Liver (tissue), 9 donors: ENCODE data around the gene CDHR5. TPM values are rescaled to one million over a fixed set of nuclear protein-coding genes. Genes with fewer than 3 reads are reported as not detected.

Experiments
- DNase-seq: peaks from one replicate; pipeline ENCODE4 v3.0.0-alpha.2; 2017; ENCODE audit warnings: low spot score
- H3K27ac ChIP-seq, 2 donors: one replicate each; pipeline ENCODE4 v1.7.0; 2013; ENCODE audit warnings: inconsistent platforms in 2 of 2, low read length in 2 of 2, control low read depth in 1 of 2, low read depth in 1 of 2, mild to moderate bottlenecking in 1 of 2
- H3K27me3 ChIP-seq, 4 donors: one replicate each; pipeline versions ENCODE4 v1.6.1 to v1.7.0; 2013; ENCODE audit warnings: low read length in 3 of 4, inconsistent platforms in 1 of 4, mild to moderate bottlenecking in 1 of 4, moderate library complexity in 1 of 4; ENCODE audit not compliant: control insufficient read depth in 4 of 4, insufficient read depth in 4 of 4
- H3K36me3 ChIP-seq, 4 donors: one replicate each; pipeline versions ENCODE4 v1.6.1 to v1.7.0; 2013; ENCODE audit warnings: low read length in 3 of 4, mild to moderate bottlenecking in 3 of 4, low read depth in 1 of 4, moderate library complexity in 1 of 4; ENCODE audit not compliant: control insufficient read depth in 4 of 4, insufficient read depth in 3 of 4
- H3K4me1 ChIP-seq, 4 donors: one replicate each; pipeline versions ENCODE4 v1.6.1 to v1.7.0; 2013; ENCODE audit warnings: low read length in 3 of 4, mild to moderate bottlenecking in 3 of 4, moderate library complexity in 1 of 4; ENCODE audit not compliant: control insufficient read depth in 4 of 4, insufficient read depth in 4 of 4
- H3K4me3 ChIP-seq, 3 donors: one replicate each; pipeline versions ENCODE4 v1.6.1 to v1.7.0; 2013; ENCODE audit warnings: low read length in 3 of 3, control low read depth in 1 of 3, low read depth in 1 of 3, mild to moderate bottlenecking in 1 of 3
- H3K9ac ChIP-seq, 2 donors: one replicate each; pipeline ENCODE4 v1.7.0; 2013; ENCODE audit warnings: low read length in 2 of 2, mild to moderate bottlenecking in 2 of 2, moderate library complexity in 2 of 2, control low read depth in 1 of 2, low read depth in 1 of 2
- H3K9me3 ChIP-seq, 4 donors: one replicate each; pipeline versions ENCODE4 v1.6.1 to v1.7.0; 2013; ENCODE audit warnings: low read length in 3 of 4; ENCODE audit not compliant: control insufficient read depth in 4 of 4
- ATF3 ChIP-seq: IDR thresholded peaks from 2 replicates; pipeline ENCODE4 v1.6.1; 2016; ENCODE audit warnings: antibody characterized with exemption
- FOXA1 ChIP-seq: IDR thresholded peaks from 2 replicates; pipeline ENCODE4 v1.6.1; 2016; ENCODE audit warnings: antibody characterized with exemption
- FOXA2 ChIP-seq: IDR thresholded peaks from 2 replicates; pipeline ENCODE4 v1.6.1; 2016; ENCODE audit warnings: antibody characterized with exemption
- GABPA ChIP-seq, 2 donors: IDR thresholded peaks in 1 of 2; conservative IDR thresholded peaks in 1 of 2; 2 replicates each; pipeline ENCODE4 v1.6.1; 2016; ENCODE audit warnings: antibody characterized with exemption in 2 of 2, mild to moderate bottlenecking in 1 of 2, moderate library complexity in 1 of 2
- HNF4G ChIP-seq: IDR thresholded peaks from 2 replicates; pipeline ENCODE4 v1.6.1; 2016; ENCODE audit warnings: antibody characterized with exemption
- JUND ChIP-seq, 2 donors: IDR thresholded peaks; 2 replicates each; pipeline ENCODE4 v1.6.1; 2016; ENCODE audit warnings: antibody characterized with exemption in 2 of 2
- MAX ChIP-seq: IDR thresholded peaks from 2 replicates; pipeline ENCODE4 v1.6.1; 2016; ENCODE audit warnings: antibody characterized with exemption
- NR2F2 ChIP-seq: IDR thresholded peaks from 2 replicates; pipeline ENCODE4 v1.6.1; 2016; ENCODE audit warnings: antibody characterized with exemption
- RAD21 ChIP-seq, 2 donors: IDR thresholded peaks; 2 replicates each; pipeline ENCODE4 v1.6.1; 2016; ENCODE audit warnings: antibody characterized with exemption in 2 of 2, mild to moderate bottlenecking in 2 of 2
- RXRA ChIP-seq, 2 donors: IDR thresholded peaks; 2 replicates each; pipeline ENCODE4 v1.6.1; 2017 to 2018; ENCODE audit warnings: antibody characterized with exemption in 2 of 2, mild to moderate bottlenecking in 1 of 2
- SP1 ChIP-seq: IDR thresholded peaks from 2 replicates; pipeline ENCODE4 v1.6.1; 2018; ENCODE audit warnings: antibody characterized with exemption, mild to moderate bottlenecking
- TAF1 ChIP-seq: conservative IDR thresholded peaks from 2 replicates; pipeline ENCODE4 v1.6.1; 2016; ENCODE audit warnings: antibody characterized with exemption, mild to moderate bottlenecking
- YY1 ChIP-seq: IDR thresholded peaks from 2 replicates; pipeline ENCODE4 v1.6.1; 2016; ENCODE audit warnings: antibody characterized with exemption, mild to moderate bottlenecking
- ZBTB33 ChIP-seq: IDR thresholded peaks from 2 replicates; pipeline ENCODE4 v1.6.1; 2016; ENCODE audit warnings: antibody characterized with exemption
- WGBS: extraction: QIAGEN DNeasy Blood & Tissue Kit; methylation state at CpG from one replicate; pipeline ENCODE4 v1.1.7; 2013; 5-methylcytosine and 5-hydroxymethylcytosine counted together
- polyA plus RNA-seq, 2 donors: library from polyadenylated mRNA; stranded (reverse) in 1 of 2; unstranded in 1 of 2; fragments of 200-250 nt in 1 of 2; fragments of >200 nt in 1 of 2; fragmentation: Nextera tagmentation in 1 of 2; extraction: Ambion mirVana in 1 of 2; gene quantifications; one replicate each; pipeline versions ENCODE4 v1.2.1 to v1.2.3, GENCODE V29; 2013 to 2015
- total RNA-seq, 2 donors: library from RNA; depleted of rRNA; stranded (reverse); fragments of >200 nt; gene quantifications; one replicate each; pipeline ENCODE4 v1.2.3, GENCODE V29; 2014
- TF ChIP-seq, protein P1 (sequence below): fragments of 150-350 bp; IDR thresholded peaks from 2 replicates; pipeline ENCODE4 v1.5.1; 2017; ENCODE audit warnings: improper control_type of control experiment, low read depth, low read length; ENCODE audit not compliant: missing input control
- TF ChIP-seq, protein P2 (sequence below): IDR thresholded peaks from 2 replicates; pipeline ENCODE4 v1.6.1; 2016; ENCODE audit warnings: antibody characterized with exemption, mild to moderate bottlenecking
- donor health status: healthy.
- donor health status: healthy.
- donor health status: healthy.
- donor health status: healthy.
- donor health status: healthy.

The CDHR5 gene
- total and polyA plus RNA-seq, 4 donors: 29.4 to 86.2 (median 57.2) TPM

- Histone ChIP-seq H3K4me1 (peaks cover 23 to 68% (median 56%) of the 10 kb centered on the region in 4 donors), H3K36me3 (peaks cover 0 to 4% (median 1%) of the 10 kb centered on the region in 4 donors), H3K27ac (peak overlapping the region; percentile 72 to 73), H3K27me3 (no peaks in the 10 kb centered on the region), H3K9ac (peak overlapping the region; percentile 81 to 85), H3K9me3 (no peaks in the 10 kb centered on the region), H3K4me3 (peak overlapping the region; percentile 86 to 98 (median 87))
- WGBS: 3% methylated on average over 46 of the region's 48 CpGs
- no peak for TF ChIP-seq RXRA (IDR thresholded peaks at IDR 0.05)
- no peak for TF ChIP-seq TAF1
- TF ChIP-seq NR2F2: no peak
- TF ChIP-seq, protein P1, sequence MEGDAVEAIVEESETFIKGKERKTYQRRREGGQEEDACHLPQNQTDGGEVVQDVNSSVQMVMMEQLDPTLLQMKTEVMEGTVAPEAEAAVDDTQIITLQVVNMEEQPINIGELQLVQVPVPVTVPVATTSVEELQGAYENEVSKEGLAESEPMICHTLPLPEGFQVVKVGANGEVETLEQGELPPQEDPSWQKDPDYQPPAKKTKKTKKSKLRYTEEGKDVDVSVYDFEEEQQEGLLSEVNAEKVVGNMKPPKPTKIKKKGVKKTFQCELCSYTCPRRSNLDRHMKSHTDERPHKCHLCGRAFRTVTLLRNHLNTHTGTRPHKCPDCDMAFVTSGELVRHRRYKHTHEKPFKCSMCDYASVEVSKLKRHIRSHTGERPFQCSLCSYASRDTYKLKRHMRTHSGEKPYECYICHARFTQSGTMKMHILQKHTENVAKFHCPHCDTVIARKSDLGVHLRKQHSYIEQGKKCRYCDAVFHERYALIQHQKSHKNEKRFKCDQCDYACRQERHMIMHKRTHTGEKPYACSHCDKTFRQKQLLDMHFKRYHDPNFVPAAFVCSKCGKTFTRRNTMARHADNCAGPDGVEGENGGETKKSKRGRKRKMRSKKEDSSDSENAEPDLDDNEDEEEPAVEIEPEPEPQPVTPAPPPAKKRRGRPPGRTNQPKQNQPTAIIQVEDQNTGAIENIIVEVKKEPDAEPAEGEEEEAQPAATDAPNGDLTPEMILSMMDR: no peak
- TF ChIP-seq HNF4G: no peak
- TF ChIP-seq, protein P2, sequence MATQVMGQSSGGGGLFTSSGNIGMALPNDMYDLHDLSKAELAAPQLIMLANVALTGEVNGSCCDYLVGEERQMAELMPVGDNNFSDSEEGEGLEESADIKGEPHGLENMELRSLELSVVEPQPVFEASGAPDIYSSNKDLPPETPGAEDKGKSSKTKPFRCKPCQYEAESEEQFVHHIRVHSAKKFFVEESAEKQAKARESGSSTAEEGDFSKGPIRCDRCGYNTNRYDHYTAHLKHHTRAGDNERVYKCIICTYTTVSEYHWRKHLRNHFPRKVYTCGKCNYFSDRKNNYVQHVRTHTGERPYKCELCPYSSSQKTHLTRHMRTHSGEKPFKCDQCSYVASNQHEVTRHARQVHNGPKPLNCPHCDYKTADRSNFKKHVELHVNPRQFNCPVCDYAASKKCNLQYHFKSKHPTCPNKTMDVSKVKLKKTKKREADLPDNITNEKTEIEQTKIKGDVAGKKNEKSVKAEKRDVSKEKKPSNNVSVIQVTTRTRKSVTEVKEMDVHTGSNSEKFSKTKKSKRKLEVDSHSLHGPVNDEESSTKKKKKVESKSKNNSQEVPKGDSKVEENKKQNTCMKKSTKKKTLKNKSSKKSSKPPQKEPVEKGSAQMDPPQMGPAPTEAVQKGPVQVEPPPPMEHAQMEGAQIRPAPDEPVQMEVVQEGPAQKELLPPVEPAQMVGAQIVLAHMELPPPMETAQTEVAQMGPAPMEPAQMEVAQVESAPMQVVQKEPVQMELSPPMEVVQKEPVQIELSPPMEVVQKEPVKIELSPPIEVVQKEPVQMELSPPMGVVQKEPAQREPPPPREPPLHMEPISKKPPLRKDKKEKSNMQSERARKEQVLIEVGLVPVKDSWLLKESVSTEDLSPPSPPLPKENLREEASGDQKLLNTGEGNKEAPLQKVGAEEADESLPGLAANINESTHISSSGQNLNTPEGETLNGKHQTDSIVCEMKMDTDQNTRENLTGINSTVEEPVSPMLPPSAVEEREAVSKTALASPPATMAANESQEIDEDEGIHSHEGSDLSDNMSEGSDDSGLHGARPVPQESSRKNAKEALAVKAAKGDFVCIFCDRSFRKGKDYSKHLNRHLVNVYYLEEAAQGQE: no peak
- no peak for DNase-seq
Measured at GRCh38 chr11:576811-577610, 47.7 kb downstream of the CDHR5 start.

GRCh38 chr11:575996-576768, 48.6 kb downstream of the CDHR5 start, which contains the start of gene PHRF1:
Gene PHRF1, plus strand, starts transcription at chr11:576470. Its CDS starts 5,043 bp downstream, at chr11:581513.
- WGBS: under 1% methylated on average over 99 of the region's 99 CpGs
- no peaks in the 10 kb centered on the region for H3K36me3 ChIP-seq
- peak within 1 kb of the TSS; percentile 95 to 99 for H3K27ac ChIP-seq
- H3K27me3 ChIP-seq: no peaks in the 10 kb centered on the region
- H3K9me3 ChIP-seq: no peaks in the 10 kb centered on the region
- peak within 1 kb of the TSS; percentile 86 to 98 (median 87) for H3K4me3 ChIP-seq
- peak within 1 kb of the TSS; percentile 95 to 99 for H3K9ac ChIP-seq
- DNase-seq: peak; percentile 96
- peaks cover 22 to 63% (median 52%) of the 10 kb centered on the region in 4 donors for H3K4me1 ChIP-seq
- peak; percentile 79 for TF ChIP-seq TAF1
- TF ChIP-seq RXRA (IDR thresholded peaks at IDR 0.05): no peak
- TF ChIP-seq RAD21 (IDR thresholded peaks at IDR 0.05): peak in 1 of 2 donors; percentile 22
- no peak for TF ChIP-seq ZBTB33
- no peak for TF ChIP-seq FOXA2
- TF ChIP-seq GABPA (IDR thresholded peaks at IDR 0.05 in 1 of 2, conservative IDR thresholded peaks at IDR 0.05 in 1 of 2): peak; percentile 81 to 91
- peak; percentile 73 for TF ChIP-seq SP1
- no peak for TF ChIP-seq FOXA1
- TF ChIP-seq, protein P2: no peak
- no peak for TF ChIP-seq HNF4G
- TF ChIP-seq ATF3: no peak
- TF ChIP-seq NR2F2: no peak
- TF ChIP-seq MAX: peak; percentile 61
- peak; percentile 65 for TF ChIP-seq YY1
- no peak for TF ChIP-seq JUND (IDR thresholded peaks at IDR 0.05)
